Mesothelial cell of epicardium (in vitro differentiated cells): ENCODE data around the gene HOXB9. TPM values are rescaled to one million over a fixed set of nuclear protein-coding genes. Genes with fewer than 3 reads are reported as not detected.

Source experiments
- DNase-seq, 2 experiments: peaks; one replicate each; pipeline ENCODE4 v3.0.0; 2021; ENCODE audit warnings: low spot score in 2 of 2; ENCODE audit not compliant: unreplicated experiment in 2 of 2
- H3K27ac Mint-ChIP-seq: 2 replicates; pipeline ENCODE4 v1.8.0; 2021; ENCODE audit warnings: mixed read lengths
- H3K27me3 Mint-ChIP-seq: 2 replicates; pipeline ENCODE4 v1.8.0; 2021; ENCODE audit warnings: low read depth, mixed read lengths
- H3K36me3 Mint-ChIP-seq: 2 replicates; pipeline ENCODE4 v1.8.0; 2021; ENCODE audit warnings: mixed read lengths
- H3K4me1 Mint-ChIP-seq: 2 replicates; pipeline ENCODE4 v1.8.0; 2021; ENCODE audit warnings: mixed read lengths
- H3K4me3 Mint-ChIP-seq: 2 replicates; pipeline ENCODE4 v1.8.0; 2021; ENCODE audit warnings: mild to moderate bottlenecking, moderate library complexity, mixed read lengths
- H3K9me3 Mint-ChIP-seq: 2 replicates; pipeline ENCODE4 v1.8.0; 2021; ENCODE audit warnings: mixed read lengths
- total RNA-seq: library from RNA; stranded (reverse); gene quantifications from 3 replicates; pipeline ENCODE4 v1.2.1, GENCODE V29; 2021
- TF ChIP-seq, protein P1 (sequence below): fragments of 200-600 bp; sonication (generic); IDR thresholded peaks from one replicate; pipeline ENCODE4 v1.5.0; 2021; ENCODE audit warnings: antibody characterized with exemption; ENCODE audit not compliant: unreplicated experiment

The HOXB9 gene
- total RNA-seq, 1 donor from 2014 or later = 35.4 TPM

DNA sequence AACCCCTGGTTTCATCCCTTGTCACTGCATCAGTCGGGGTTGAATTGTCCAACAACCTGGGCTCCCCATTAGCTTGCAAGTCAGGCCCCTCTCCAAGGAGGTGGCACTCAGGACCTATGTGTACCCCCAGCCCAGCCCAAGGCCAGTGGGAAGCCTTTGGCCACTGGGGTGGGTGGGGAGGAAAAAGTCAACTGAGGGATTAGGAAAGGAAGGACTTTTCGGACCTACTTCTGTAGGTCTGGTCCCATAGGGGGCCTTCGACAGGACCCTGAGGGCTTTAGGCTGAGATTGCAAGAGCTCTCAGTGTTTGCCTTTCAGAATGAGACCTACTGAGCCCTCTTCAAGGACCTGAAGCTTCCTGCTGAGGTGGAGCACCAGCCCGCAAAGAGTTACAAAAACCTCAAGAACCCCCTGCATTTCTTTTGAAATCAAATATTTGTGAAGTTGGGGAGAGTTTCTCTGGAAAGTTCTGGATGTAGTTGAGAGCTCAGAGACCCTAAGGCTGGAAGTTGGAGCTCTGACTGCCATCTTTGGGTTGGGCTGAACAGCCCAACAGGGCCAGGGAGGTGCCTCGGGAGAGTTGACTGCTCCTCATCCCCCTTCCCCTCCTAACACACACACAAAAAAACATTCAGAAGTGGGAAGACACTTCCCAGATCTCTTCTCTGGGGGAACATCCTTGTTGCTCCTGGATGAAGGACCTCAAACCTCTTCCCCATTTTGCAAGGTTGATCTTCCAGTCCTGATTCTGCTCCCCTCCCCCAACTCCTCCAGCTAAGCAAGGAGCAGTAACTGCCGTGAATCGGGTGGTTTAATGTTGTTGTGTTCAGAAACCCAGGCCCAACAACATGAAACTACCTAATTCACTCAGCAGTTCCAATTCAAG, 5.8 kb upstream of the HOXB9 start:
- H3K36me3 Mint-ChIP-seq = peaks cover 18% of the 10 kb centered on the region
- DNase-seq = no peak

DNA sequence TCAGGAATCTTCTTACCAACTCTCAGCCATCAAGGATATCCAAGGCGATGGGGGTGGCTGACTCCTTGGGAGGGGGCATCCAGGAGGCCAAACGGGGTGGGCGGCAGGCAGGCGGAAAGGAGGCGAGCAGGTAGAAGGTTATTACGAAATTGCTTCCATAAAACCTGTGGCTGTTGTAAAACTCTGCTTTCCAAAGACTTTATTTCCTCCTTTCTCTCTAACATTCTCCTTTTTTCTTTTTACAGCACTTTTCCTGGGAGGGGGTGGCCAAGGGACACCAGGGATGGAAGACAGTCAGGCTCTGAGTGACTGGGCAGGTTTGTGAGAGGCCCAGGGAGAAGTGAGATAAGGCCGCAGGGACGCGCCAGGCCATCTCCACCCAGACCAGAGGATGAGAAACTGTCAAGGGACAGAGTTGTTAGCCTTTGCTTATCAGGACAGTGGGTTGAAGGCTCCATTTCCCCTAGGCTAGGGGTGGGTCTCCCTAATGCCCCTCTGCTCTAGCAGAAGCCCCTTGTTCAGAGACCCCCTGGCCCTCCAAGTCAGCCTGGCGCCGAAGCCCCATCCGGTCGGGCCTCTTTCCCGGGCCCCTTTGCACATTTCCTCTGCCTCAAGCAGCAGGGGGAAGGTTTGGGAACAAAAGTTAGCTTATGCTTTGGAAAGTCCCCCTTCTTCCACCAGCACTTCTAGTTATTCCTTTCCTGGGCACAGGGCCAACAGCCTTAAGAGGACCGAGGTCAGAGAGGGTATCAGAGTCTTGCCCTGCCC, 5.0 kb upstream of the HOXB9 start:
- H3K4me3 Mint-ChIP-seq = no peak overlapping the region
- peaks cover 18% of the 10 kb centered on the region for H3K36me3 Mint-ChIP-seq
- no peak for DNase-seq
- peaks cover 96% of the 10 kb centered on the region for H3K27me3 Mint-ChIP-seq
- peaks cover 45% of the 10 kb centered on the region for H3K4me1 Mint-ChIP-seq
- TF ChIP-seq, protein P1, sequence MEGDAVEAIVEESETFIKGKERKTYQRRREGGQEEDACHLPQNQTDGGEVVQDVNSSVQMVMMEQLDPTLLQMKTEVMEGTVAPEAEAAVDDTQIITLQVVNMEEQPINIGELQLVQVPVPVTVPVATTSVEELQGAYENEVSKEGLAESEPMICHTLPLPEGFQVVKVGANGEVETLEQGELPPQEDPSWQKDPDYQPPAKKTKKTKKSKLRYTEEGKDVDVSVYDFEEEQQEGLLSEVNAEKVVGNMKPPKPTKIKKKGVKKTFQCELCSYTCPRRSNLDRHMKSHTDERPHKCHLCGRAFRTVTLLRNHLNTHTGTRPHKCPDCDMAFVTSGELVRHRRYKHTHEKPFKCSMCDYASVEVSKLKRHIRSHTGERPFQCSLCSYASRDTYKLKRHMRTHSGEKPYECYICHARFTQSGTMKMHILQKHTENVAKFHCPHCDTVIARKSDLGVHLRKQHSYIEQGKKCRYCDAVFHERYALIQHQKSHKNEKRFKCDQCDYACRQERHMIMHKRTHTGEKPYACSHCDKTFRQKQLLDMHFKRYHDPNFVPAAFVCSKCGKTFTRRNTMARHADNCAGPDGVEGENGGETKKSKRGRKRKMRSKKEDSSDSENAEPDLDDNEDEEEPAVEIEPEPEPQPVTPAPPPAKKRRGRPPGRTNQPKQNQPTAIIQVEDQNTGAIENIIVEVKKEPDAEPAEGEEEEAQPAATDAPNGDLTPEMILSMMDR = no peak
- H3K9me3 Mint-ChIP-seq = no peaks in the 10 kb centered on the region
- peak overlapping the region; percentile 74 for H3K27ac Mint-ChIP-seq

More for the DNA sequence above, 5.8 kb upstream of the HOXB9 start:
- Mint-ChIP-seq H3K4me3 (no peak overlapping the region), H3K9me3 (no peaks in the 10 kb centered on the region), H3K4me1 (peaks cover 49% of the 10 kb centered on the region), H3K27ac (no peak overlapping the region), H3K27me3 (peaks cover 98% of the 10 kb centered on the region)
- TF ChIP-seq, protein P1 = no peak

DNA sequence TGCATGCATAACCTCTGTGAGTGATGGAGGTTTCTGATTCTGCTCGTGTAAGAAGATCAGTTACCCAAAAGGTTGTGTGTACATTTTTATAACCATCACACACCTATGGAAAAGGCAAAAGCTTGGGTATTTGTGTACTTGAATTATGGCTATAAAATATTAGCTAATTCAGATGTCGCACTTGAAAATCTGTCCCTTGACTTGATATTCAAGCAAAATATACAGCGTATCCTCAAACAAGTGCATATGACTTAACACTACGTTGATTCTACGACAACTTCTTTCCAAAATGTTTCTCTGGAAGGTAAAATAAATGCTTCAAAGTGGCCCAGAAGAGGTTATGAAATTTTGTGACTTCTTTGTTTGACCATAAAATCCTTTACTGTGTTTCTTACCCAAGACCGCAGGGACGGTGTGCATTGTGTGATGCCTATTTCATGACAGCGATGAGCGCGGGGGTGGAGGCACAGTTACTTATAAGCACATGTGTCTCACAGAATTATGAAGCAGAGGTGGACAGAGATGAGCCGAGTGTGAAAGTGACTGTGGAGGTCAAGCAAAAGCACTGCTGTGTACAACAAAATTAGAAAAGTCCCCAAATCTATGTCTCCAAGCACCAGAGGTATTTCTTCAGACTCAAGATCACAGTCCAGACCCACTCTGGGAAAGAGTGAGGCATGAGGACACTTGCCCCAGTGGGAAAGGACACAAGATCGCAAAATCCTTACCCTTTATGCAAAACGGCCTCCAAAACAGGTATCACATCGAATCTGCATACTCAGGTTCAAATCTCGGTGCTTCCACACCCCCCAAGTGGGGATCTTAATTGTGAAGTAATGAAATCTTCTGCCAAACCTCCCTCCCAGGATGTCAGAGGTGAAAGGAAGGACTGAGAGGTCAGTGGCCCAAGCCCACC, 4.1 kb upstream of the HOXB9 start:
- H3K9me3 Mint-ChIP-seq = no peaks in the 10 kb centered on the region
- no peak overlapping the region for H3K27ac Mint-ChIP-seq
- TF ChIP-seq, protein P1 = no peak
- H3K4me3 Mint-ChIP-seq = no peak overlapping the region
- no peak for DNase-seq
- peaks cover 91% of the 10 kb centered on the region for H3K27me3 Mint-ChIP-seq
- peaks cover 44% of the 10 kb centered on the region for H3K4me1 Mint-ChIP-seq
- H3K36me3 Mint-ChIP-seq = peaks cover 18% of the 10 kb centered on the region

DNA sequence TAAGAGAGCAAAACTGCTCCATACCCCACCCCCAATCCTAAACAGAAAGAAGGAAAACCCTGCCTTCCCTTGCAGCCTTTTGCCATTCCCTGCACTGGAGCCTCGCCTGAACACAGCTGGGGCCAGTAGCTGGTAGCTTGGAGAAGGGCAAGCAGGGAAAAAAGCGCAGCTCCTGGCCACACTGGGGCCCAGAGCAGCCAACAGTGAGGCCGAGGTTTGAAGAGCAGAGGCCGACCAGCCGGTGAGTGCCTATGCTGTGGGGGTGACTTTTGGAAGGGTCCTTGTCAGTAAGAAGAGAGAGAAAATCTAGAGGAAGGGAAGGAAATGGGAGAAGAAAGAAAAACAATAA, 3.2 kb upstream of the HOXB9 start:
- TF ChIP-seq, protein P1 = no peak
- Mint-ChIP-seq H3K4me1 (peaks cover 46% of the 10 kb centered on the region), H3K27me3 (peaks cover 86% of the 10 kb centered on the region), H3K27ac (no peak overlapping the region), H3K9me3 (no peaks in the 10 kb centered on the region), H3K4me3 (no peak overlapping the region), H3K36me3 (peaks cover 14% of the 10 kb centered on the region)
- no peak for DNase-seq

DNA sequence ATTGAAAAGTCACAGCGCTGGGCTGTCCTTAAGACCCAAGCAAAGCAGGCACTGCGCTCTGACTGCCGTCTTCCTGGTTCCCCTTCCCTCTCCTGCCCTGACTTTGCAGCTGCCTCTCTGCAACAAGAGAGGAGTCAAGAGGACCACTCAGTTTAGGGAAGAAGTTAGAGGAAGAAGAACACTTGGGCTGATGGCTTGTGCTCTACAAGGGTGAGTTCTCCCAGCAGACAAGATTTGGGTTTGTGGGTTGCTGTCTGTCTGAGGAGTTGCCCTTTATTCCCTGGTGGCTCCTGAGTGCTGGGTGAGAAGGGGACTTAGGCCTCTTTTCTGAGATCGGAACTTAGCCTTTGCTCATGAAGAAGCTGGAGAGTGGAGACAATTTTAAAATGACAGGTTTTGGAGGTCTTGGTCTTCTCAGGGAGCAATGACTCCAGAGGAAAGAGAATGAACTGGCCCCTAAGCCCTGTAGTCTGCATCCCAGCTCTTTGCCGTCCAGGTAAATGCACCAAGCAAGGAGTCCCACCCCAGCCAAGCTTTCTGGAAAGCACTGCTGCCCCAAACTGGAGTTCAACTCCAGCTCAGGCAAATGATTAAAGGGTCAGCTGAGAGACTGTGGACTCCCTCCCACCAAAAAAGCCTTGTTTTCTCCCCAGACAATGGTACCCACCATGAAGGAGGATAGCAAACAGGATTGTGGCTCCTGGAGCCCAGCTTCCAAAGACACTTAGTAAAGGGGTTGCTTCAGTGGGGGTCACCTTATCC, 2.7 kb upstream of the HOXB9 start:
- H3K9me3 Mint-ChIP-seq = no peaks in the 10 kb centered on the region
- peaks cover 14% of the 10 kb centered on the region for H3K36me3 Mint-ChIP-seq
- peaks cover 49% of the 10 kb centered on the region for H3K4me1 Mint-ChIP-seq
- H3K27me3 Mint-ChIP-seq = peaks cover 86% of the 10 kb centered on the region
- no peak for DNase-seq
- TF ChIP-seq, protein P1 = no peak
- H3K4me3 Mint-ChIP-seq = peak overlapping the region; percentile 84
- H3K27ac Mint-ChIP-seq = no peak overlapping the region
